HK-2 (cell line): Measurements from ENCODE around the gene PEPD.

Experiments used
- DNase-seq: peaks from one replicate; pipeline ENCODE4 v3.0.0-alpha.2; 2018; ENCODE audit not compliant: unreplicated experiment

PEPD gene

GRCh38 chr19:33406521-33407139 lies 115.0 kb downstream of the PEPD start:
- peak; percentile 80 for DNase-seq

GRCh38 chr19:33405553-33406461 lies 115.8 kb downstream of the PEPD start:
- no peak for DNase-seq

- DNase-seq: no peak
Observed at GRCh38 chr19:33405254-33405552, 116.4 kb downstream of the PEPD start.

GRCh38 chr19:33404506-33405253 lies 116.9 kb downstream of the PEPD start:
- no peak for DNase-seq

- DNase-seq: no peak
Observed at GRCh38 chr19:33403973-33404304, 117.7 kb downstream of the PEPD start.

- no peak for DNase-seq
Observed at GRCh38 chr19:33403221-33403972, 118.2 kb downstream of the PEPD start.

GRCh38 chr19:33402421-33403220 lies 119.0 kb downstream of the PEPD start:
- DNase-seq: no peak

- no peak for DNase-seq
Observed at GRCh38 chr19:33401683-33402420, 119.7 kb downstream of the PEPD start.

GRCh38 chr19:33400856-33401682 lies 120.5 kb downstream of the PEPD start:
- no peak for DNase-seq

- DNase-seq: no peak
Observed at GRCh38 chr19:33399745-33400681, 121.6 kb downstream of the PEPD start.

- no peak for DNase-seq
Observed at GRCh38 chr19:33399081-33399744, 122.4 kb downstream of the PEPD start.

- no peak for DNase-seq
Observed at GRCh38 chr19:33398361-33399060, 123.1 kb downstream of the PEPD start.

- DNase-seq: no peak
Observed at GRCh38 chr19:33397536-33398360, 123.8 kb downstream of the PEPD start.

GRCh38 chr19:33396701-33397535 lies 124.7 kb downstream of the PEPD start:
- no peak for DNase-seq
